HG03439 (cell line): Measurements from ENCODE around the gene MYLK4.

Source experiments
- ATAC-seq: cut with Tn5 transposase; IDR thresholded peaks from one replicate; pipeline ENCODE4 v1.9.1; 2021; ENCODE audit warnings: mild to moderate bottlenecking, moderate library complexity; ENCODE audit not compliant: unreplicated experiment

MYLK4 gene

GRCh38 chr6:2750832-2751231 is at the start of gene MYLK4:
Gene MYLK4, minus strand, starts transcription at chr6:2750922. Its CDS starts 1,628 bp downstream, at chr6:2749294.
- no peak for ATAC-seq

DNA sequence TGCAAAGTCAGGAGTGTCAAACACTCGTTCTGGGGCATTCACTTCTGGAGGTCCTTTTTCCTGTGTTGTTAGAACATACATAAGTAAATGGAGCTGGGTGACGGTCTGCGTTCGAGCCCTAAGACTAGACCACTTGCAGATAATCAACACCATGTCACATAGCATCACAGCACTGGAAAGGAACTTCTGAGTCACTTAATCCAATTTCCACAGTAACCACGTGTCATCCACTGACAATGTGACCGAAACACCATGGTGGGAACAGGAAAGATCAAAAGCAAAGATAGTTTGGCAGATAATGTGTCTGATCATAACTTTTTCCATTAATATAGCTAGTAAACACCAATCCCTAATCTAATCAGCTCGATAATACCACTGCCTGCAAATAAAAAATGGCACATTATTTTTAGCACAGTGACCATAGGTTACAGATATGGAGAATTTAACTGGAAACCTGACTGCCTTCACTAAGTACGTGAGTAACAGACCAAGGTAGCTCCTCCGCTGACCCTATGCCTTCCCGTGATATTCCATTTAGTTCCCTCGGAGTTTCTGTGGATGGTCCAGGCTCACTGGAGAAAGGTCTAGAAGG is 49.3 kb upstream of the MYLK4 start:
- no peak for ATAC-seq

- no peak for ATAC-seq
These were observed 47.9 kb upstream of the MYLK4 start for GRCh38 chr6:2798586-2799134.

- ATAC-seq = no peak
These were observed 46.9 kb upstream of the MYLK4 start for GRCh38 chr6:2797564-2798031.

- ATAC-seq = no peak
These were observed 46.1 kb upstream of the MYLK4 start for GRCh38 chr6:2796861-2797260.

DNA sequence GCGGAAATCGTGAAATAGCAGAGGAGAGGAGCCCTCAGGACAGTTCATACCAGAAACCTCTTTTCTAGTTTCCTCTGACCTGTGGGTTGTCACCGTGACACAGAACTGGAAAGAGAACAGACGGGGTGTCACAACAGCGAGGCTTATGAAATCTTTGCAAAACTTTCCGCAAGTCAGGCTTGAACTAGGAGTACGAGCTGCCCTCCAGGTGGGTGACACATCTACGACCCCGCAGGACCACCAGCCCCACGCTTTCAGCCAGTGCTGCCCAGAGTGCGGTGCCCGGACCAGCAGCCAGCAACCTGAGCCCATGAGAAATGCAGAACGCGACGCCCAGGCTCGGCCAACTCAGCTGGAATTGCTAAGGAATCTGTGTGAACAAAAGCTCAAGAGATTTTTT is 45.2 kb upstream of the MYLK4 start:
- no peak for ATAC-seq

DNA sequence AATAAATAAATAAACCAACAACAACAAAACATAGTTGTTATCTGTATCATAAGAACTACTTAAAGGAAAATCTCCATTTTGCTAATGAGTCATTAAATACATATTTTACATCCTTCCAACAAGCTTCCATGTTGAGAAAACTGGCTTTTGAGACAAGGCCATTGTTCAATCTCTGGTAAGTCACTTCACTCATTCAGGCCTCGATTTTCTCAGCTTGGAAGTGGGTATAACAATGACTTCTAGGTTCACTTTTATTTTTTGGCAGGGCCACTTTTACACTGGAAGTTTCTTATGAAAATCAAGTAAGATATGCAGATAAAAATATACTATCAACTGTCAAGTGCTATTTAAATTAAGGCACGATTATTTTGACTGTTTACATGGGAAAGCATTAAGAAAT is 44.4 kb upstream of the MYLK4 start:
- ATAC-seq = no peak

DNA sequence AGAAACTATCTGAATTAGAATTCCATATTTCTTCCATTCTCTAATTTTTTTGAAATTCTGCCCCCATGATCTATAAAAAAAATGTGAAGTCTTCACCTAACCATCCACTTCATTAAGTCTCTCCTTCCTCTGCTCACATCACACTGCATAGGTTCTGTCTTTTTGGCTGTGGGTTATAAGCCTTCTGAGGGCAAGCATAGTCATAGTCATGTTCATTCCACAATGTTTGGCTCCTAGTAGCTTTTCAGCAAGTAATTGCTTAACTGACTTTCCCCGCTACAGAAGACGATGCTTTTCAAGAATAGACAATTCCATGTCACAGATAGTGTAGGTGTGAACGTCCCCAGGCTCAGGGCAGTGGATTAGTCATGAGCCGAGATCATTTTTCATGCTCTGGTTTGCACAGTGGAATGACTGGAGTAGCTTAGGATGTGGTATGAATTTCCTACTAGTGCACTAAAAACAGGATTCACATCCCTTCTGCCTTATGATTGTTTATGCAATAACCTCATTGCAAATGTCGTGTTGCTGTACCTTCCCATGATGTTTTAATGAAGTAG is 43.5 kb upstream of the MYLK4 start:
- no peak for ATAC-seq

DNA sequence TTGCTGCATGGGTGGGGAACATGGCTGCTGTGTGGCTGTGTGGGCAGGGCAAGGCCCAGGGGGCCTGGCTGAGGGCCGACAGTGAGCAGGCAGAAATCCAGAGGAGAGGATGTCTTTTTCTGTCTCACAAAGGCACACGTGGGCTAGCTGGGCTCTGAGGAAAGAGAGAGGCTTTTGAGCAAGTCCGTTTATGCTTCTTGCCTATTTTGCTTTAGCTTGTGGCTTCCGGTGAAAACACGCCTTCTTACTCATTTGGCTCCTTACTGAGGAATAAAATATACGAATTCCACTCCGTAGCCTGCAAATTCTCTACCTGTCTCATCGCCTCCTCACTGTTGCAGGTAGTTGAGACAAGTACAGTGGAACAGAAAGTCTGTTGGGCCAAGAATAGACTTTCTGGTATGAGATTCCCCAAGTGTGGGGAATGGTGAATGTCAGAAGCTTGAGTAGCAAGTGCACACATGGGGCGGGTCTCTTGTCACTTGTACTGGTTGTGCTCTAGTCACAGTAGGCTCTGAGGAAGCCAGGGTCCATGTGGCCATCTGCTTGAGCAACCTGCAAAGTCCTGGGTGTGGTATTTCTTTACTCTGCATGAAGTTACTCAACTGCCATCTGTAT is 42.9 kb upstream of the MYLK4 start:
- no peak for ATAC-seq

DNA sequence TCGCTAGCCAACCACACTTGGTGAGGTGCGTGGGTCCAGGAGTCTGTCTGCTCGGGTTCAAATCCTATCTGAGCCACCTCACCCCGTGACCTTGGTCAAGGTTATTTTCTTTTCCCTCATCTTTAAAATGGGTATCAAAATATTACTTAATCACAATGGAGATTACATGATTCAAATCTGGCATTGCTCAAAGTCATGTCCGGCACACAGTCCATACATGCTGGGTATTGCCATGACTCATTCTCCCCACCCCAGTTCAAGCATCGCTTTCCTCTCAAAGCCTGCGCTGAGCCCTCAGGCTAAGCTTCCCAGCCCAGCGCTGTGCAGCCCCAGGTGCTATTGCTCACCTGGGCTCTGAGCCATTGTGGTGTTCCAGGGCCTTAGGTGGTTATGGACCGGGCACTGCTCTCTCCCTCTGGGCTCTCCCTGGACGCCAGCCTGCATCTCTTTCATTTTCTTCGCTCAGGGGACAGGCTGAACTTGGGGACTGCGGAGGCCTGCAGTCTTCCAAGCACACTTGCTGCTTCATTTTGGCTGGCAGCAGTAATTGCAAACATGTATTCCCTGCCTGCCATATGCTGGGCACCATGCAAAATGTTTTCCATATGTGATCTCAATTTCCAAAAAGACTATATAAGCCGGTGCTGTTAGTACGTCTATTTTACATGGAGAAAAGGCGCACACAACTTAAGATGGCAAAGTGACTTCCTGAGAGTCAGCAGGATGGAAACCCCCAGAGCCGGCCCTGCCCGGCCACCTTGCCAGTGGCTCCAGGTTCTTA is 41.8 kb upstream of the MYLK4 start:
- no peak for ATAC-seq

DNA sequence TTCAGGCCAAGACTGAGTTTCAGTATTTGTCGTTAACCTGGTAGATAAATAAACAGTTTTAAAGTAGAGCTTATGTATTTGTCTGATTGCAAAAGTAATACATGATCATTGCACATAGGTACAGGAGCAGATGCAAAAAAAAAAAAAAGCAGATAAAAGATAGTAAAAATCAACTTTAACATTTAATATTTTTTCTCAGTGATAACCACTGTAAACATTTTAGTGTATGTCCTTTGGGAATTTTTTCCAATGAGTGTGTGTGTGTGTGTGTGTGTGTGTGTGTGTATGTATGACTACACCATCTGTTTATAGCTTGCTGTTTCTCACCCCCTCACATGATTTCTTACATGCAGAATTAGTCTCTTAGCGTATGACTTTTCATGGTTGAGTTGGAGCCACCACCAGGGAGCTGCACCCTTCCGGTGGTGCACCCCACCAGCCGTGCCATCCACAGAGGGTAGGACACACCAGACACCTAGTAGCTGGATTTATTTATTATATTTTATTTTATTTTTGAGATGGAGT is 40.8 kb upstream of the MYLK4 start:
- ATAC-seq = no peak

DNA sequence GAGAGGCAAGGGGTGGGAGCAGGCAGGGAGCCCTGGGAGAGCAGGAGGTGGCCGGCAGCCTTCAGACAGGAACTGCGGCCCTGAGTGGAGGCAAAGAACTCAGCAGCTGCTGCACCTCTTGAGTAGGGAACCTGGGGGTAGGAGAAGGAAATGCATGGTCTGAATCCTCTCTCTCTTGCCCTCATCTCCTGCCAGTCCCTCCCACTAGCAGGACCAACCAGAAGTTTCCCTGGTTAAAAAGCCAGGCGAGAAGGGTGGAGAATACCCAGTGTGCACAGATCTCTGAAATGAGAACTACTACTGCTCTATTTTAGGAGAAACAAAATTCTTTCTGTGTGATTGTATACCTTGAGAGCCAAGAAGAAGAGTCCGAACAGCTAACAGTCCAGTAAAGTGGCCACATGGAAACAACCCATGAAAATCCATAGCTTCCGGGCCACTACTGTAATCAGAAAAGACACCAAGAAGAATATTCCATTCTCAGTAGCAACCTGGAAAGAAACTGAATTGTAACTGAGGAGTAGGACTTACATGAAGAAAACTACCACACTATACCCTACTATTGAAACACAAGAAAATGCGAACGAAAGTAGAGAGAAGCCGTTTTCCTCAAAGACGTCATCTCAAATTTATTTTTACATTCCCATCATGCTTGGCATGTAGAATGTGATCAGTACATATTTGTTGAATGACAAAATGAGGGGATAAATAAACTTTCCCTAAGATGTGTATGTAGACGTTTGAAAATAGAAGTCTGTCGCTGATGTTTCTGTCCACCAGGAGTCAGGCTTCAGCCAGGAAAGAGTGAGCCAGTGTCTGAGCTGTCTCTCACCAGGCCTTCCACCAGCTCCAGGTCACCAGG is 40.1 kb upstream of the MYLK4 start:
- ATAC-seq = peak; percentile 75

DNA sequence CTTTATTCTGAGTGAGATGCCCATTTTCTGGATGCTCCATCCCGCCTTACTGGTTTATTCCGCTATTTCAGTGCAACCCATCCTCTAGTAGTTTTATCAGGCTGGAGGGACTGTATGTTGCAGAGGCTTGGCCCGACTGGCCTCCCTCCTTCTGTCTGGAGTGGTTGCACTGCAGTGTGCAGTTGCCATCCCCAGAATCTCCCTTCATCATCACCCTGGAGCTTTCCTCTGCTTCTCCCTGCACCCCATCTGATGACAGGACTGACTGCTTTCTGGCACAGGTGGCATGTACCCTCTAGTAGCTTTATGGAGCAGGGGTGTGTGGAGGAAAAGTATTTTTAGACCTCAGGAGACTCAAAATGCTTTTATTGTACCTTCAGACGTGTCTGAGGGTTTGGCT is 35.5 kb upstream of the MYLK4 start:
- no peak for ATAC-seq

GRCh38 chr6:2784930-2785329 is 34.2 kb upstream of the MYLK4 start:
- ATAC-seq = no peak

DNA sequence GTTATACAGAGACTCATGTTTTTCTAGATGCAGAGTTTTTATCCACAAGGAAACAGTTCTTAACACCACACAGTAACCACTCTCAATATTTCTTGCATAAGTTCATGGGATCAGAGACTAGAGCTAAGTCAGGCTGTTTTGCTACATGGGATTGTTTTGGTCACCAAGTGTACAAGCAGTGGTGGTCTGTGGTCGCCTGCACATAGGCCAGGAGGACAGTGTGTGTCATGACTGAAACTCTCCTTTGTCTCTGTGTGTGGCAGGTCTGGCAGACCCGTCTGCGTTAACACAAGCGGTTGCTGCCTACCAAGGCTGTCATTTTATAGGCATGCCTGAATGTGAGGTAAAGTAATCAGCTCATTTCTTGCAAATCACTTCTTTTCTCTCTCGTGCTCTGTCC is 33.3 kb upstream of the MYLK4 start:
- no peak for ATAC-seq

- ATAC-seq = no peak
These were observed 32.7 kb upstream of the MYLK4 start for GRCh38 chr6:2783188-2783963.

DNA sequence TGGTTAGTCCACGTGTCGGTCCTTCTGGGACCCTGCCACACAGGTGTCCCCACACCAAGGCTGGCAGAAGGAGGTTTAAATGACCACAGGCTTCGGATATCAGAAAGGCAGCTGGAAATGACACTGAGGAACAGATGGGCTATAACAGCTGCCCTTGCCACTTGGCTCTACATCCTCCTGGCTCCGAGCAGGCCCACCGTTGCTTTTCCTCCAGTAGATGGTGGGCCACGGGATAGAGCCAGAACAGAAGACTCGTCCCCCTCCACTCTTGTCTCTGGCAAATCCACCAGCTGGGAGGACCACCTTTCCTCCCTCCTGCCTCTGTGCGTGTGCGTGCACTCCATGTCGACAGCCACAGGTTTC is 32.1 kb upstream of the MYLK4 start:
- no peak for ATAC-seq

GRCh38 chr6:2782356-2782708 is 31.6 kb upstream of the MYLK4 start:
- no peak for ATAC-seq

DNA sequence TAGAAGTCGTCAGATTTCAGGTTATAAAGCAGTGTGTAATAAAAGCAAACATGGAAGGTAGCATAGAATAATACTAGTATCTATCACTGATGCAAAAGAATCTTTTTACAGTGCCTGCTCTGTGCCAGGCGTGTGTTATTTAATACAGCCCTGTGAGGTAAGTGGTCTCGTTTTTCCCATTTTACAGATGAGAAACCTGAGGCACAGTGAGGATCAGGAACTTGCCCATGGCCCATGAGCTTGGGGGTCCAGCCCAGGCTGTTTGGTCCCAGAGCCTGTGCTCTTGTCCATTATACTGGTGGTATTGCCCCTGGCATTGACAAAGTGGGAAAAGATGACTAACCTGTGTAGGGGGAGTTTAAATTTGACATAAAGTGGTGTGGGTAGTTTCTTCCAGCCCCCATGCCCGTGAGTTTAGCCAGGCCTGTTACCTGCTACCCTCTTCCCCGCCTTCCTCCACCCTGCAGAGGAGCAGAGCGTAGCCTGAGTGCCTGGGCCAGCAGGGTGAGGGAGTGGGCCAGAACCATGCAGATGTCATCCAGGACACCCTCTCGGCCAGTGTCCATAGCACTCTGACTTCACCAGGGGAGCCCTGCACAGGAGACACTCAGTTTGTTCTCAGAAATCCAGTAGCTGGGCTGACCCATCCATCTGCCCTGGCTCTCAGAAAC is 31.1 kb upstream of the MYLK4 start:
- ATAC-seq = no peak
